GM10266 (cell line): ENCODE data around the gene FASTKD2.

ENCODE experiments used
- DNase-seq: peaks from one replicate; pipeline ENCODE4 v3.0.0; 2012; ENCODE audit errors: extremely low spot score
- CTCF ChIP-seq: IDR thresholded peaks from 2 replicates; pipeline ENCODE4 v1.5.1; 2012; ENCODE audit warnings: mild to moderate bottlenecking, low read depth; ENCODE audit not compliant: control insufficient read depth, insufficient read depth; ENCODE audit errors: missing control alignments

FASTKD2 gene

GRCh38 chr2:206728277-206729199 lies 36.9 kb upstream of the FASTKD2 start:
- DNase-seq: no peak
- no peak for TF ChIP-seq CTCF

- no peak for TF ChIP-seq CTCF
Observed at GRCh38 chr2:206733341-206733740, 32.1 kb upstream of the FASTKD2 start.

GRCh38 chr2:206736935-206737334 lies 28.5 kb upstream of the FASTKD2 start:
- no peak for TF ChIP-seq CTCF
- DNase-seq: no peak

More at GRCh38 chr2:206733341-206733740, 32.1 kb upstream of the FASTKD2 start:
- DNase-seq: no peak

GRCh38 chr2:206739271-206739670 lies 26.1 kb upstream of the FASTKD2 start:
- no peak for TF ChIP-seq CTCF
- no peak for DNase-seq

GRCh38 chr2:206740800-206741199 lies 24.6 kb upstream of the FASTKD2 start:
- no peak for DNase-seq
- no peak for TF ChIP-seq CTCF

GRCh38 chr2:206756816-206757215 lies 8.6 kb upstream of the FASTKD2 start:
- no peak for TF ChIP-seq CTCF
- no peak for DNase-seq

GRCh38 chr2:206764673-206765241 lies 649 bp upstream of the FASTKD2 start:
- no peak for DNase-seq
- TF ChIP-seq CTCF: no peak
